ENCODE results near the gene COPS8. TPM values are rescaled to one million over a fixed set of nuclear protein-coding genes. Genes with fewer than 3 reads are reported as not detected.

The COPS8 gene
- total and polyA plus RNA-seq, 4 donors: 124 to 186 (median 151) TPM

DNA sequence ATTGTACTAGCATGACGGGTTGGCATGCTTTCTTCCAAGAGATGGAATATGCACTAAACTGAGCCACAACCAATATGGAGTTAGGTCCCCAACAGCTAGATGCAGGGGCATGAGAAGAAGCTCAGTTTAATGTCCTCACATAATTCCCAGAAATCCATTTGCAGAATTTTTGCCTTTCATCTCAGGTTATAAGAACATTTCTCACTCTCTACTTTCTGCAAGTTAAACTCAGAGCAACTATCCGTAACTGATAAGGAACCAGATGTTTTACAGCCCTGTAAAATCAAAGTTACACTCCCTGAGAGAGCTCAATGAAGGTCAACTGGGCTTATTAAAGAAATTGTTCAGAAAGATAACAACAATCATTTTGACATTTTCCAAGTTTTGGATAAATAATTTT lies 30.7 kb downstream of the COPS8 start:
- Histone ChIP-seq H3K36me3 (ENCODE audit: control insufficient read depth, insufficient read depth, low read length) (no peaks in the 10 kb centered on the region), H3K9me3 (ENCODE audit: control insufficient read depth, insufficient read depth, low read length) (no peaks in the 10 kb centered on the region), H3K4me3 (ENCODE audit: low read depth, low read length) (no peak overlapping the region), H3K27me3 (ENCODE audit: control insufficient read depth, insufficient read depth, low read length) (no peaks in the 10 kb centered on the region), H3K4me1 (ENCODE audit: control insufficient read depth, insufficient read depth, low read length) (no peaks in the 10 kb centered on the region), H3K27ac (ENCODE audit: low read depth, low read length) (no peak overlapping the region)
- 88% methylated on average over 1 of the region's 2 CpGs for WGBS (ENCODE audit: insufficient coverage)
- no peak for DNase-seq (ENCODE audit: low read depth in 4 of 6, low spot score in 6 of 6)

GRCh38 chr2:237118025-237118424 lies 32.3 kb downstream of the COPS8 start:
- H3K27me3 ChIP-seq (ENCODE audit: control insufficient read depth, insufficient read depth, low read length): no peaks in the 10 kb centered on the region
- 83% methylated on average over 1 of the region's 1 CpG for WGBS (ENCODE audit: insufficient coverage)
- DNase-seq (ENCODE audit: low read depth in 4 of 6, low spot score in 6 of 6): no peak

DNA sequence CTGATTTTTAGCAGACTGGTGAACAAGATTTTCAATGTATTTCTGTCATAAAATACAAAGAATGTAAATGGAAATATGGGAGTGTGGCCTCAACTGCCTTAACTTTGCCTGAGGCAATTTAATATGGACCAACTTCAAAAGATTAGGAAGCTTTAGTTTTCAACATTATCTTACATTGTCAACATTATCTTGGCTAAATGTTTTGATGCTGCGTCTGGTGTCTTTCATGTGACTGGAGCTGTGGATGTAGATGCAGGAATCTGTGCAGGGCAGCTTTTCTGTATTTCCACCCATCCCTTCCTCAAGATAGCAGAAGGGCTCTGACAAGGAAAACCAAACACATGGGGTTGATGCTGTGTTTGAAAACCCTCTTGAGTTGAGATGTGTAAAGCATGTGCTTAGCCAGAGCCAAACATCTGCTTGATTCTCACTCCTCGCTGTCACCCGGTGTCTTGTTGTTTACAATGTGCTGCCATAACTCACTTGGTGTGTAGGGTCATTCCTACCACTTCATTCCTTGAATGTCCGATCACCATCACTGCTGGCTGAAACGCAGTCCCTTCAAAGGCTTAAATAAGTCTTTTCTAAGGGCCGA lies 33.0 kb downstream of the COPS8 start:
- Histone ChIP-seq H3K9me3 (ENCODE audit: control insufficient read depth, insufficient read depth, low read length) (no peaks in the 10 kb centered on the region), H3K4me1 (ENCODE audit: control insufficient read depth, insufficient read depth, low read length) (no peaks in the 10 kb centered on the region), H3K27me3 (ENCODE audit: control insufficient read depth, insufficient read depth, low read length) (no peaks in the 10 kb centered on the region), H3K4me3 (ENCODE audit: low read depth, low read length) (no peak overlapping the region), H3K27ac (ENCODE audit: low read depth, low read length) (no peak overlapping the region), H3K36me3 (ENCODE audit: control insufficient read depth, insufficient read depth, low read length) (no peaks in the 10 kb centered on the region)
- DNase-seq (ENCODE audit: low read depth in 4 of 6, low spot score in 6 of 6): no peak
- 100% methylated on average over 1 of the region's 6 CpGs for WGBS (ENCODE audit: insufficient coverage)

More at GRCh38 chr2:237118025-237118424, 32.3 kb downstream of the COPS8 start:
- Histone ChIP-seq H3K36me3 (ENCODE audit: control insufficient read depth, insufficient read depth, low read length) (no peaks in the 10 kb centered on the region), H3K9me3 (ENCODE audit: control insufficient read depth, insufficient read depth, low read length) (no peaks in the 10 kb centered on the region), H3K4me3 (ENCODE audit: low read depth, low read length) (no peak overlapping the region), H3K27ac (ENCODE audit: low read depth, low read length) (no peak overlapping the region), H3K4me1 (ENCODE audit: control insufficient read depth, insufficient read depth, low read length) (no peaks in the 10 kb centered on the region)

GRCh38 chr2:237120916-237121315 lies 35.2 kb downstream of the COPS8 start:
- Histone ChIP-seq H3K27ac (ENCODE audit: low read depth, low read length) (no peak overlapping the region), H3K9me3 (ENCODE audit: control insufficient read depth, insufficient read depth, low read length) (no peaks in the 10 kb centered on the region), H3K36me3 (ENCODE audit: control insufficient read depth, insufficient read depth, low read length) (no peaks in the 10 kb centered on the region), H3K4me3 (ENCODE audit: low read depth, low read length) (no peak overlapping the region), H3K27me3 (ENCODE audit: control insufficient read depth, insufficient read depth, low read length) (no peaks in the 10 kb centered on the region), H3K4me1 (ENCODE audit: control insufficient read depth, insufficient read depth, low read length) (no peaks in the 10 kb centered on the region)
- no peak for DNase-seq (ENCODE audit: low read depth in 4 of 6, low spot score in 6 of 6)
- 100% methylated on average over 3 of the region's 4 CpGs for WGBS (ENCODE audit: insufficient coverage)

GRCh38 chr2:237121321-237121720 lies 35.6 kb downstream of the COPS8 start:
- no peaks in the 10 kb centered on the region for H3K4me1 ChIP-seq (ENCODE audit: control insufficient read depth, insufficient read depth, low read length)
- H3K27me3 ChIP-seq (ENCODE audit: control insufficient read depth, insufficient read depth, low read length): no peaks in the 10 kb centered on the region
- 100% methylated on average over 1 of the region's 1 CpG for WGBS (ENCODE audit: insufficient coverage)

GRCh38 chr2:237122214-237122666 lies 36.6 kb downstream of the COPS8 start:
- H3K27ac ChIP-seq (ENCODE audit: low read depth, low read length): no peak overlapping the region
- peak in 2 of 6 donors; percentile 30 to 52 for DNase-seq (ENCODE audit: low read depth in 4 of 6, low spot score in 6 of 6)
- WGBS (ENCODE audit: insufficient coverage): 67% methylated on average over 6 of the region's 8 CpGs

More at GRCh38 chr2:237121321-237121720, 35.6 kb downstream of the COPS8 start:
- H3K9me3 ChIP-seq (ENCODE audit: control insufficient read depth, insufficient read depth, low read length): no peaks in the 10 kb centered on the region
- H3K27ac ChIP-seq (ENCODE audit: low read depth, low read length): no peak overlapping the region
- no peak overlapping the region for H3K4me3 ChIP-seq (ENCODE audit: low read depth, low read length)
- no peaks in the 10 kb centered on the region for H3K36me3 ChIP-seq (ENCODE audit: control insufficient read depth, insufficient read depth, low read length)
- no peak for DNase-seq (ENCODE audit: low read depth in 4 of 6, low spot score in 6 of 6)

GRCh38 chr2:237124820-237125219 lies 39.1 kb downstream of the COPS8 start:
- no peak for DNase-seq (ENCODE audit: low read depth in 4 of 6, low spot score in 6 of 6)
- Histone ChIP-seq H3K4me3 (ENCODE audit: low read depth, low read length) (no peak overlapping the region), H3K27me3 (ENCODE audit: control insufficient read depth, insufficient read depth, low read length) (no peaks in the 10 kb centered on the region), H3K9me3 (ENCODE audit: control insufficient read depth, insufficient read depth, low read length) (no peaks in the 10 kb centered on the region), H3K36me3 (ENCODE audit: control insufficient read depth, insufficient read depth, low read length) (no peaks in the 10 kb centered on the region), H3K4me1 (ENCODE audit: control insufficient read depth, insufficient read depth, low read length) (peaks cover 4% of the 10 kb centered on the region), H3K27ac (ENCODE audit: low read depth, low read length) (no peak overlapping the region)
- 96% methylated on average over 5 of the region's 7 CpGs for WGBS (ENCODE audit: insufficient coverage)

More at GRCh38 chr2:237122214-237122666, 36.6 kb downstream of the COPS8 start:
- Histone ChIP-seq H3K36me3 (ENCODE audit: control insufficient read depth, insufficient read depth, low read length) (no peaks in the 10 kb centered on the region), H3K27me3 (ENCODE audit: control insufficient read depth, insufficient read depth, low read length) (no peaks in the 10 kb centered on the region), H3K4me1 (ENCODE audit: control insufficient read depth, insufficient read depth, low read length) (no peaks in the 10 kb centered on the region), H3K4me3 (ENCODE audit: low read depth, low read length) (no peak overlapping the region), H3K9me3 (ENCODE audit: control insufficient read depth, insufficient read depth, low read length) (no peaks in the 10 kb centered on the region)

DNA sequence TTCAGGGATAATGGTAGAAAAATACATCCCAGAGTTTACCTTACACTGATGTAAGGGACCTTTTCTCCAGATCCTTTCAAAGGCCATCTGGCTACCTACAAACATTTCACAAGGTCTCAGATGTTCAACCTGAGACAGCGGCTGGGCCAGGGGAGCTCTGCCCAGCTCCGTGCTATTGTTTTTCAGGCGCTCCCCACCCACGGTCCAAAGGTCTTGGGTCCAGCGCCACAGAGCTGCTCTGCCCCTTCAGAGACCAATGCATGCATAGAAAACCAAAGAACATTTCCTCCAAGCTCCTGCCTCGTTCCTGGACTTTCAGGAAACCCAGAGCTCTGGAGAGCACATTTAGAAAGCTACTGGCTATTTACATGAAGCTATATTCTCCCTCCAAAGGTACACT lies 40.3 kb downstream of the COPS8 start:
- Histone ChIP-seq H3K9me3 (ENCODE audit: control insufficient read depth, insufficient read depth, low read length) (no peaks in the 10 kb centered on the region), H3K36me3 (ENCODE audit: control insufficient read depth, insufficient read depth, low read length) (no peaks in the 10 kb centered on the region), H3K27ac (ENCODE audit: low read depth, low read length) (no peak overlapping the region), H3K4me3 (ENCODE audit: low read depth, low read length) (no peak overlapping the region), H3K4me1 (ENCODE audit: control insufficient read depth, insufficient read depth, low read length) (peaks cover 4% of the 10 kb centered on the region), H3K27me3 (ENCODE audit: control insufficient read depth, insufficient read depth, low read length) (no peaks in the 10 kb centered on the region)
- DNase-seq (ENCODE audit: low read depth in 4 of 6, low spot score in 6 of 6): no peak
- 87% methylated on average over 6 of the region's 6 CpGs for WGBS (ENCODE audit: insufficient coverage)

- no peak overlapping the region for H3K4me3 ChIP-seq (ENCODE audit: low read depth, low read length)
- H3K27ac ChIP-seq (ENCODE audit: low read depth, low read length): no peak overlapping the region
- H3K36me3 ChIP-seq (ENCODE audit: control insufficient read depth, insufficient read depth, low read length): no peaks in the 10 kb centered on the region
- H3K4me1 ChIP-seq (ENCODE audit: control insufficient read depth, insufficient read depth, low read length): peaks cover 4% of the 10 kb centered on the region
- H3K9me3 ChIP-seq (ENCODE audit: control insufficient read depth, insufficient read depth, low read length): no peaks in the 10 kb centered on the region
- peak in 1 of 6 donors; percentile 6 for DNase-seq (ENCODE audit: low read depth in 4 of 6, low spot score in 6 of 6)
- 75% methylated on average over 11 of the region's 13 CpGs for WGBS (ENCODE audit: insufficient coverage)
- no peaks in the 10 kb centered on the region for H3K27me3 ChIP-seq (ENCODE audit: control insufficient read depth, insufficient read depth, low read length)
These were observed 41.0 kb downstream of the COPS8 start for GRCh38 chr2:237126519-237127174.

All from spinal cord (tissue), 10 donors.